Nephron progenitor cell (in vitro differentiated cells): ENCODE measurements around the gene CABP4.

Source experiments
- DNase-seq: peaks from one replicate; pipeline ENCODE4 v3.0.0; 2021
- H3K27ac Mint-ChIP-seq: 2 replicates; pipeline ENCODE4 v1.8.0; 2021; ENCODE audit warnings: mild to moderate bottlenecking, moderate library complexity, mixed read lengths
- H3K27me3 Mint-ChIP-seq: 2 replicates; pipeline ENCODE4 v1.8.0; 2021; ENCODE audit warnings: mild to moderate bottlenecking, low read depth, mixed read lengths; ENCODE audit not compliant: poor library complexity
- H3K36me3 Mint-ChIP-seq: 2 replicates; pipeline ENCODE4 v1.8.0; 2021; ENCODE audit warnings: low read depth, mixed read lengths
- H3K4me1 Mint-ChIP-seq: 2 replicates; pipeline ENCODE4 v1.8.0; 2021; ENCODE audit warnings: mixed read lengths
- H3K4me3 Mint-ChIP-seq: 2 replicates; pipeline ENCODE4 v1.8.0; 2021; ENCODE audit warnings: mild to moderate bottlenecking, moderate library complexity, mixed read lengths
- H3K9me3 Mint-ChIP-seq: 2 replicates; pipeline ENCODE4 v1.8.0; 2021; ENCODE audit warnings: mild to moderate bottlenecking, moderate library complexity, mixed read lengths
- TF ChIP-seq, protein P1 (sequence below): fragments of 200-600 bp; sonication (generic); IDR thresholded peaks from 2 replicates; pipeline ENCODE4 v1.5.0; 2021; ENCODE audit warnings: antibody characterized with exemption

Gene CABP4

GRCh38 chr11:67429038-67429668 lies 26.0 kb upstream of the CABP4 start:
- TF ChIP-seq, protein P1, sequence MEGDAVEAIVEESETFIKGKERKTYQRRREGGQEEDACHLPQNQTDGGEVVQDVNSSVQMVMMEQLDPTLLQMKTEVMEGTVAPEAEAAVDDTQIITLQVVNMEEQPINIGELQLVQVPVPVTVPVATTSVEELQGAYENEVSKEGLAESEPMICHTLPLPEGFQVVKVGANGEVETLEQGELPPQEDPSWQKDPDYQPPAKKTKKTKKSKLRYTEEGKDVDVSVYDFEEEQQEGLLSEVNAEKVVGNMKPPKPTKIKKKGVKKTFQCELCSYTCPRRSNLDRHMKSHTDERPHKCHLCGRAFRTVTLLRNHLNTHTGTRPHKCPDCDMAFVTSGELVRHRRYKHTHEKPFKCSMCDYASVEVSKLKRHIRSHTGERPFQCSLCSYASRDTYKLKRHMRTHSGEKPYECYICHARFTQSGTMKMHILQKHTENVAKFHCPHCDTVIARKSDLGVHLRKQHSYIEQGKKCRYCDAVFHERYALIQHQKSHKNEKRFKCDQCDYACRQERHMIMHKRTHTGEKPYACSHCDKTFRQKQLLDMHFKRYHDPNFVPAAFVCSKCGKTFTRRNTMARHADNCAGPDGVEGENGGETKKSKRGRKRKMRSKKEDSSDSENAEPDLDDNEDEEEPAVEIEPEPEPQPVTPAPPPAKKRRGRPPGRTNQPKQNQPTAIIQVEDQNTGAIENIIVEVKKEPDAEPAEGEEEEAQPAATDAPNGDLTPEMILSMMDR = no peak
- Mint-ChIP-seq H3K9me3 (no peaks in the 10 kb centered on the region), H3K4me3 (peak overlapping the region; percentile 96), H3K36me3 (peaks cover 9% of the 10 kb centered on the region), H3K27me3 (peaks cover 4% of the 10 kb centered on the region), H3K4me1 (peaks cover 19% of the 10 kb centered on the region), H3K27ac (peak overlapping the region; percentile 97)
- no peak for DNase-seq

- TF ChIP-seq, protein P1 = no peak
- H3K36me3 Mint-ChIP-seq = peaks cover 9% of the 10 kb centered on the region
- no peaks in the 10 kb centered on the region for H3K9me3 Mint-ChIP-seq
- no peak overlapping the region for H3K27ac Mint-ChIP-seq
- peaks cover 19% of the 10 kb centered on the region for H3K4me1 Mint-ChIP-seq
- DNase-seq = no peak
- peak overlapping the region; percentile 96 for H3K4me3 Mint-ChIP-seq
- peaks cover 4% of the 10 kb centered on the region for H3K27me3 Mint-ChIP-seq
These were observed 25.4 kb upstream of the CABP4 start for GRCh38 chr11:67429722-67430121.

- DNase-seq = no peak
- H3K9me3 Mint-ChIP-seq = no peaks in the 10 kb centered on the region
- TF ChIP-seq, protein P1 = no peak
- H3K27ac Mint-ChIP-seq = peak overlapping the region; percentile 59
- peaks cover 22% of the 10 kb centered on the region for H3K4me1 Mint-ChIP-seq
- H3K27me3 Mint-ChIP-seq = no peaks in the 10 kb centered on the region
- H3K36me3 Mint-ChIP-seq = peaks cover 9% of the 10 kb centered on the region
- no peak overlapping the region for H3K4me3 Mint-ChIP-seq
These were observed 23.6 kb upstream of the CABP4 start for GRCh38 chr11:67431346-67432249.

GRCh38 chr11:67432655-67433349 lies 22.4 kb upstream of the CABP4 start:
- Mint-ChIP-seq H3K9me3 (no peaks in the 10 kb centered on the region), H3K4me3 (no peak overlapping the region), H3K36me3 (peaks cover 9% of the 10 kb centered on the region), H3K27me3 (no peaks in the 10 kb centered on the region), H3K4me1 (peaks cover 21% of the 10 kb centered on the region), H3K27ac (no peak overlapping the region)
- no peak for DNase-seq
- TF ChIP-seq, protein P1 = no peak

DNA sequence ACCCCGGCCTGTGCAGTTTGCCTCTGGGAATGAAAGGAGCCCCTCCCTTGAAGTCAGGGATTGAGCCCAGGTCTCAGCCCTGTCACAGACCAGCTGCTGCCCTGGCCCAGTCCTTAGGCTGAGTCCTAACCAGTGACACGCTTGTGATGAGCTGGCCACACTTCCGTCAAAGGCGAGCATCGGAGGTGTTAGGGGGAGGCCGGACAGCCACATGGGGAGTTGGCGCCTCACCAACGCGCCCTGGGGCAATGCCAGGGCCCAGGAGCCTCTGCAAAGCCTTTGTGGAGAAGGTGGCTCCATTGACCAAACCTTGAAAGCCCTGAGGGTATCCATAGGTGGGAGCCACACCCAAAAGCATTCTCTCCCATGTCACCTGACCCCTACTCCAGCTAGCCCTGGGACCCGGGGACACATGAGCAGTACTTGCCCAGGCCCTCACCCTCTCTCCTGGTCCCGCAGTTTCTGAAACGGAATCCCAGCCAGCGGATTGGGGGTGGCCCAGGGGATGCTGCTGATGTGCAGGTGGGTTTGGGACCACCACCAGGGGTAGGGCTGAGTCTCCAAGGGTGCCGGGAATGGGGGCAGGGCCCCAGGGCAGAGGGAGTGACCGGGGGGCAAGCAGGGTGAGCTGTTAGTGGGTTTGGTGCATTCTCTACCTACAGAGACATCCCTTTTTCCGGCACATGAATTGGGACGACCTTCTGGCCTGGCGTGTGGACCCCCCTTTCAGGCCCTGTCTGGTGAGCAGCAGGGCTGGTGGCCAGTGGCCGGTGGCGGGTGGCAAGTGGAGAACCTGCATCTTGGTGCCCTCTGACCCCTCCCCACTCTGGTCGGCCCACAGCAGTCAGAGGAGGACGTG lies 21.4 kb upstream of the CABP4 start:
- Mint-ChIP-seq H3K4me1 (peaks cover 16% of the 10 kb centered on the region), H3K27ac (peak overlapping the region; percentile 45), H3K27me3 (no peaks in the 10 kb centered on the region), H3K9me3 (no peaks in the 10 kb centered on the region), H3K36me3 (peaks cover 9% of the 10 kb centered on the region), H3K4me3 (no peak overlapping the region)
- TF ChIP-seq, protein P1 = no peak
- no peak for DNase-seq
